ENCODE measurements around the gene SH3RF1. TPM values are rescaled to one million over a fixed set of nuclear protein-coding genes. Genes with fewer than 3 reads are reported as not detected.
A peak's percentile ranks its signal among the peaks of the same experiment; 100 is the strongest.

Gene SH3RF1
- polyA plus RNA-seq, 5 donors = 18.7 to 20.9 (median 19.0) TPM

DNA sequence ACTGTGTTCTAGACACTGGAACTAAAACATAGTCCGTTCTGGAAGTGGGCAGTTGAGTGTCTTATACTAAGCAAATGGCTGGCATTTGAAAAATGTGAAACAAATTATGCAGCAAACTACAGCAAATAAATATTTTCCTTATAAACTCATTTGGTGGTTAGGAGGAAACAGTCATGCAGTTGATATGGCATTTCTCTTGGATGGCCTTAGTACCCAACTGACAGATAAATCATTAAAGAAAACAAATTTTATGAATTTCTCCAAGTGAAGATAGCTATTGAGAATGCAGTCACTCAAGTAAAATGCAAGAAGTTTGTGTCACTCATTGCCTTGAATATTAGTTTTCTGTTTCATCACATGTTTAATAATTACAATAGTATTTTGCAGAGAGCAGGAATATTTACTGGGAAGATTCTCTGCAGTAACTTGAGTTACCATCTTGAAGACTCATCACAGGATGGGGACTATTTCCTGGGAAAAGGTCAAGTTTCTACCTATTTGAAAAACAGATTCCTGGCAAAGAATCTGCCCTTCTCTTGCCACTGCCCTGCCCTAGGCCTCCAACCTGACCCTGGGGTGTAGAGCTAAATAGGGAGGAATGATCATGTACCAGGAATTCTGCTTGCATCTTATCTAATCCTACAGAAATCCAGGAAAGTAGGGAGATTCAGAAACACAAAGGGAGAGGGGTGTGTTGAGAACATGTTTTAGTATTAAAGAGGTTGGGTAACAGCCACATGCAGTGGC is 105.9 kb downstream of the SH3RF1 start:
- DNase-seq = no peak

DNA sequence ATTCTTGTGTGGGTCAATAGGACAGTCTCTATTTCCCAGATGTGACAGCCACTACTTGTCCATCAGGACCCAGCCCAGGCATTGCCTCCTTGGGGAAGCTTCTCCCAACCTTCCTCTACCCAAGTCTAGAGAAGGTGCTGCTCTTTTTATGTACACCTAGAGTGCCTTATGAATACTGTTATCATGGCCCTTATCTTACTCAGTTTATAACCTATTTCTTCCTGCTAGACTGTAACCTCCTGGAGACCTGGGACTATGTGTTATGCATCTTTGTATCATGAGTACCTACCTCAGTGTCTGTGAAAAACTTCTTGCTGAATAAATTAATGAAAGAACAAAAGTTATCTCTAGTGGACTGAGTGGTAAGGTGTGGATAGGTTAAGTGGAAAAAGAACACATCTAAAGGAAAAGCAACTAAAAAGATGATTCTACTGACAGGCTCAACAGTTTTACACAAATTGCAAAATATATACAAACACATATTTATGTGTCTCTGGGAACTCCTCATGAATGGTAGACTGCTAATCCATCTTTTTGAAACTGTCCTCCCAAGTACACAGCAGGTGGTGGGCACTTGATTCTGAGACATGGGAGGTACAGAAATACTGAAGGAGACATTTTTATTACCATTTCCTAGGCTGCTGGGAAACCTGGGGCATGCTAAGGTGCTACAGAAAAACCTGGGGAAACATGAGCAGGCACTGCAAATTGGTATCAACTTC is 106.6 kb downstream of the SH3RF1 start:
- DNase-seq = no peak

DNA sequence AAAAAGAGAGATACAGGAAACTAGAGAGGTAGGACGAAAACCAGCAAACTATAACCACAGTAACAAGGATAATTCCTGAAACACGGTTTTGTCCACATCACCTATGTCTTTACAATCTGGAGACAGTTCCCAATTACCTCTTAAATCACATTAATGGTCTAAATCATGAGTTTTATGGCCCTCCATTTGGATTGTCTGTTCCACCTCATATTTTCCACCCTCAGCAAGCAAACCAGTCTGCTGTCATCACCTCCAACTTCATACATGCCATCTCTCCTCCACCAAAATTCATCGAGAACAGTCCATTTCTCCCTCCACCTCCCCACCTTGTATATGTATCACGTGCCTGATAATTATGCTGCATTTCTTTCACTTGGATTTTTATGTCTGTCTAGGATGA is 107.3 kb downstream of the SH3RF1 start:
- no peak for DNase-seq

DNA sequence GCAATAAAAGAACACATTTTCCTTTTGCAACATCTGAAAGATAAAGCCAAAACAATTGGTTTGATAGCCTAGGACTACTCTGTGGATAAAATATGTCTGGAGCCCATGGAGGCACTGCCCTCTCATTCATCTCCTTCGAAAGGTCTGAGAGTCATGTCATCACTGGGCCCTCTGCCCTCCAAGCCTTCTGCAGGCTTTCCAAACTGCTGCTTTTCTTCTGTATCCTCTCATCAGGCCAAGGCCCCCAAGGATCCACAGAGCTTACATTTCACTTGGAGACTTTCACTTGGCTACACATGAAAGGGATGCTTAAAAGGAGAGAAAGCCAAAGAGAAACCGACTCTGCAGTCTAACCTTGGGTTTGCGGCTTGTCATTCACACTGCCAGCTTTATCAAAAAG is 109.9 kb downstream of the SH3RF1 start:
- peak; percentile 47 to 64 for DNase-seq

- no peak for DNase-seq
Measured at GRCh38 chr4:169159624-169160171, 111.1 kb downstream of the SH3RF1 start.

DNA sequence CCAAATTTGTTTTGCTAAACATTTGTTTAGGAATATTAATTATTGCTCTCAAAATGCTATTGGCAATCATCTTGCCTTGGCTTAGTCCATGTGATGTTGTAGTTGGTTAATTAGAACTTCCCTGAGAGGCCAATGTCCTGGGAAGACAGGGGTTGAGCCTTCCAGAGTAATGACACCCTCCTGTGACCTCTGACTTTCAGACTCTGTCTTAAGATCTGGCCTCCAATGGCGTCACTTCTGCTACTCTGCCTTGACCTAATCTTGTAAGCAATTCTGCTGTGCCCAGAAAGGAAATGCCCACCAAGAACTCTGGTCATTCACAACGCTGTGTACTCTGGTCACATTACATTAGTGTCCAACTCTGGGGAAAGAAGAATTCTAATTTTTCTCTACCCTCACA is 111.9 kb downstream of the SH3RF1 start:
- no peak for DNase-seq

DNA sequence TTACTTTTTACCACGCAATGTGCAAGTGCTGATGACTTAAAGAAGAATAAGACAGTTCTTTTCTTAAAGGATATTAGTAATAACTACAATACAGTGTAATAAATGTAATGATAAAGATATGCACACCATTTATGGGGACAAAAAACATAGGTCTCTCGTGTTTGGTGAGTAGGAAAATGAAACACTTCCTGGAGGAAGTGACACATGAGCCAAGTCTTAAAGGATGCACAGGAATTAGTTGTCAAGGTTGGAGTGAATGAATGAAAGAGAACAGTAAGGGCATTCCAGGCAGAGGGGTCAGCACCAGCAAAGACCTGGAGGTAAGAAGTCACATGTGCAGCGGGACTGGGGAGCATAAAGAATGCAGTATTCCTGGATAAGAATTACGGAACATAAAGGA is 112.7 kb downstream of the SH3RF1 start:
- DNase-seq = no peak

GRCh38 chr4:169156392-169156791 is 114.4 kb downstream of the SH3RF1 start:
- DNase-seq = no peak

DNA sequence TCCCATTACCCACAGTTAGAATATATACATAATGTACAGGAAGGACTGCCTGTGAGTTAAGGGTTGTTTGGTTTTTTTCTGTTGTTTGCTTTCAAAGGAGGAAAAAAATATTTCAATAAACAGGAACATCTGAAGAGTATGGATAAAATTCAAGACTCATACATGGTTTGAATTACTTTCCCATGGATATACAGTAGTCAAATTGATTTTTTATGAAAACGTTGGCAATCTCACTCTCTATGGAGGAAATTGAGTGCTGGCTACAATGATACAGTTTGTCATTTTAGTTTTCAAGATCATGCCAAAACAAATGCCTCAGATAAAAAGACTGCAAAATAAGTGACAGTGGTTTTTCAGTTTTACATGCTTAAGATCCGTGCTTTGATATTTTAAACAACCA is 116.6 kb downstream of the SH3RF1 start:
- peak; percentile 12 to 29 for DNase-seq

GRCh38 chr4:169153481-169154087 is 117.2 kb downstream of the SH3RF1 start:
- DNase-seq = peak in 1 of 2 donors; percentile 21

DNA sequence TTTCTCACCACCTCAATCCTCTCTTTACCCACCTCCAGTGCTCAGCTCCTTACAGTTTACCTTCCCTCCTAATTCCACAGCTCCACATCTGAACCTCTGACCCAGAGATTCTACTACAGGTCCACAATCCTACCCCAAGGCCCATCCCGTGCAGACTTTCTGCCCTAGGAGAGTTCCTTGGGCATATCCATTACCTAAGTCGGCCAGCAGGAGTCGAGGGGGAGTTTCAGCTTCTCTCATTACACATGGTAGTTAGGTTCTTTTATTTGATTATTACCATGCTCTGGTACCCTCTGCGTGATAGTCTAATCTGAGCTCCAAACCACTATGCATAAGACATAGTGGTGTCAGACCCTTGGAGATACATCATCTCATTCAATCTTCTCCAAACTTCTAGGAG is 117.9 kb downstream of the SH3RF1 start:
- no peak for DNase-seq

GRCh38 chr4:169152098-169152497 is 118.7 kb downstream of the SH3RF1 start:
- DNase-seq = no peak

GRCh38 chr4:169151671-169152070 is 119.1 kb downstream of the SH3RF1 start:
- DNase-seq = no peak

DNA sequence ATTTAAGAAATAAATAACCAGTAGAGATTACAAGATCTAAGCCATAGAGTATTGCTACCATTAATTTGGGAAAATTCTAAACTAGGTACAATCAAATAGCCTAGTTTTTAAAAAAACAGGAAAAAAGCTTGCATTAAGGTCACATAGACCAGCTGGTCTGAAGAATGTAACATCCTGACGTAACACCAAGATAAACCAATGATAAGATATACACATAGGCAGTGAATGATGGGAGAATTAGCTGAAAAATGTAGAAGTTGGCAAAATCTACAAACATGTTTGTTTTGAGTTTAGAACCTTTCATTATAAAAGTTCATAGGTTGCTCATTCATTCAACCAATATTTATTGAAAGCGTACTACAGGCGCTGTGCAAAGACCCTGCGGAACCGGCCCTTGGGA is 120.0 kb downstream of the SH3RF1 start:
- DNase-seq = no peak

GRCh38 chr4:169148885-169149284 is 121.9 kb downstream of the SH3RF1 start:
- no peak for DNase-seq

- DNase-seq = no peak
Measured at GRCh38 chr4:169147191-169147590, 123.6 kb downstream of the SH3RF1 start.

DNA sequence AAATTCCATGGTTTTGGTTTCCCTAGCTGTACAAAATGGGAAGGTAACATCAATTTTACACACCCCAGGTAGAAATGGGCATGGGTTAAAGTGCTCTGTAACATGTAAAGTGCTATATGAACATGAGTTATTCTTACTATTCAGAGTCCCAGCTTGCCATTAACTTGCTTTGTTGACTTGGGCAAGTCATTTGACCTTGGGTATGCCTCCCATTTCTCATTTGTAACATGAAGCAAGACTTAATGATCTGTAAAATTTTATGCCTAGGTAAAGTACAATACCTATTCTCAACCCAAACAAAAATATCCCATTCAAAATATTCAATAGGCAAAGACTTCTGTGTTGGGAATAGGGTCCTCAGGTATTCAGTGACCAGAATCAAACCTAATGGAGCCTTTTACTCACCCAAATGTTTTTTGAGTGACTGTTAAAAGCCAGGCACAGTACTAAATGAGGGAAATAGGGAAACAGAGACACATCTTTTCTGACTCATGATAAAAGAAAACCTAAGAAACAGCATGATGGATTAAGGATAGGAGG is 126.6 kb downstream of the SH3RF1 start:
- no peak for DNase-seq

- DNase-seq = no peak
Measured at GRCh38 chr4:169143335-169143734, 127.4 kb downstream of the SH3RF1 start.

DNA sequence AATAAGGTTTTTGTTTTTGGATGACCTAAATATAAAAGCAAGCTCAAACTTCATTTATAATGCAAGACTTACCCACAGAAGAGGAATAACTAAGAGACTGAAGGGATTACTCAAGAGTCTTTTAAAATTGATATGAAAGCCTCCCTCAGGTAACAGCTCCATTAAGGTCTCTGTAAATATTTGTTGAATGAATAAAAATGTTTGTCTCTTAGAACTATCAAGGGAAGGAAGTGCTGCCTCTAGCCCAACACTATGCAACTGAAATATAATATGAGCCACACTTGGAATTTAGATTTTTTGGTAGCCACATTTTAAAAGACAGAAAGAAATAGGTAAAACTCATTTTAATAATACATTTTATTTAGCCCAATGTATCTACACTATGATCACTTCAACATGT is 127.8 kb downstream of the SH3RF1 start:
- no peak for DNase-seq

DNA sequence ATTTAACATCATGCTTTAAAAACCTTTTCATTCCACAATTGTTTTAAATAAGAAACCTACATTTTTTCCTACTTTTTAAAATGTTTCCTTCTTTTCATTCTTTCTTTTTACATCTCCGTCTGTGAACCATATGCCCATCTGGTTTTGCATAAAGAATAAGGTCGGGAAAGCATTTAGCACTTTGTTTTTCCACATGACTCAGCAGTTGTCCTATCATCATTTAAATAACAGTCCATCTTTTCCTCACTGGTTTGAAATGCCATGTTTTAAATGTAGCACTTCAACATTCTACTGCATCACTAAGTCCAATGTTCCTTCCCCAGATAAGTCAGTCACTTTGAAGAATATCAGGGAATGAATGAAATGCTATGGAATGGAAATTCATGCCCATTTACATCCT is 128.4 kb downstream of the SH3RF1 start:
- DNase-seq = no peak

DNA sequence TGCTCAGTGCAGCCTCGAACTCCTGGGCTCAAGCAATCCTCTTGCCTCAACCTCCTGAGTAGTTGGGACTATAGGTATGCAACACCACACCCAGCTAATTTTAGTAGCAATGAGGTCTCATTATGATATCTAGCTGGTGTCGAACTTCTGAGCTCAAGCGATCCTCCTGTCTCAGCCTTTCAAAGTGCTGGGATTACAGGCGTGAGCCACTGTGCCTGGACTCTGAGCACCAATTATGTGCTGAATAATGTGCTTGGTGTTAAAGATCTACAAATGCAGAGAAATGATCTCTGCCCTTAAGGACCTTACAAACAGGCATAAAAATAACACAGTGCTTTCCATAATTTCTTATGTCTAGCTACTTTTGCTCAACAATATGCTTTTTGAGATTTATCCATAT is 131.7 kb downstream of the SH3RF1 start:
- no peak for DNase-seq

GRCh38 chr4:169137558-169137920 is 133.2 kb downstream of the SH3RF1 start:
- DNase-seq = no peak
